ENCODE data around the gene ACSS2.

ACSS2 gene, protein sequence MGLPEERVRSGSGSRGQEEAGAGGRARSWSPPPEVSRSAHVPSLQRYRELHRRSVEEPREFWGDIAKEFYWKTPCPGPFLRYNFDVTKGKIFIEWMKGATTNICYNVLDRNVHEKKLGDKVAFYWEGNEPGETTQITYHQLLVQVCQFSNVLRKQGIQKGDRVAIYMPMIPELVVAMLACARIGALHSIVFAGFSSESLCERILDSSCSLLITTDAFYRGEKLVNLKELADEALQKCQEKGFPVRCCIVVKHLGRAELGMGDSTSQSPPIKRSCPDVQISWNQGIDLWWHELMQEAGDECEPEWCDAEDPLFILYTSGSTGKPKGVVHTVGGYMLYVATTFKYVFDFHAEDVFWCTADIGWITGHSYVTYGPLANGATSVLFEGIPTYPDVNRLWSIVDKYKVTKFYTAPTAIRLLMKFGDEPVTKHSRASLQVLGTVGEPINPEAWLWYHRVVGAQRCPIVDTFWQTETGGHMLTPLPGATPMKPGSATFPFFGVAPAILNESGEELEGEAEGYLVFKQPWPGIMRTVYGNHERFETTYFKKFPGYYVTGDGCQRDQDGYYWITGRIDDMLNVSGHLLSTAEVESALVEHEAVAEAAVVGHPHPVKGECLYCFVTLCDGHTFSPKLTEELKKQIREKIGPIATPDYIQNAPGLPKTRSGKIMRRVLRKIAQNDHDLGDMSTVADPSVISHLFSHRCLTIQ

GRCh38 chr20:34876406-34877282, at the start of gene ACSS2:
TSS of gene ACSS2 (plus strand) at chr20:34876612. CDS start at chr20:34876646, 34 bp downstream.
- DNase-seq: peak in 51 of 56 donors; percentile 79 to 100 (median 97)

DNA sequence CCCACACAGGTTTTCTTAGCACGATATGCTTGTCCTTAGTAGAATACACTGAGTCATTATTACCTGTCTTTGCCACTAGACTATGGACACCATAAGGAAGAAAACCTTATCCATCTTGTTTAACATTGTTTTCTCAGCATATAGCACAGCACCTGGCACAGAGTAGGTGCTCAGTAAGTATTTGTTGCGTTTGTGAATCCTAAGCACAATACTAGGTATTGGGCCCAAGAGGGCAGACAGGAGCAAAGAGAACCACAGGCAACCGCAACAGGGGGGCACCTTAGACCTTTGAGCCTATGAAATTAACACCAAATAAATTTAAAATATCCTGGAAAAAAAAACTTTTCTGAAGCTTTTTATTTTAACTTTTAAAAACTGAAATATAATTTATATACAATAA, 47.2 kb upstream of the ACSS2 start:
- DNase-seq: no peak

DNA sequence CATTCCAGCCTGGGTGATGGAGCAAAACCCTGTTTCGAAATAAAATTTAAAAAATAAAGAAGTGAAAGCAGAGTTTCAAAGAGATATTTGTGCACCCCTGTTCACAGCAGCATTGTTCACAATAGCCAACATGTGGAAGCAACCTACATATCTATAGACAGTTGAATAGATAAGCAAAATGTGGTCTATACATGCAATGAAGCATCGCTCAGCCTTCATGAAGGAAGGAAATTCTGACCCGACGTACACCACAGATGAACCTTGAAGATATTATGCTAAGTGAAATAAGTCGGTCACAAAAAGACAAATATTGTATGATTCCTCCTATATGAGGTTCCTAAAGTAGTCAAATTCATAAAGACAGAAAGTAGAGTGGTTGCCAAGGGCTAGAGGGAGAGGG, 44.5 kb upstream of the ACSS2 start:
- DNase-seq: no peak

DNA sequence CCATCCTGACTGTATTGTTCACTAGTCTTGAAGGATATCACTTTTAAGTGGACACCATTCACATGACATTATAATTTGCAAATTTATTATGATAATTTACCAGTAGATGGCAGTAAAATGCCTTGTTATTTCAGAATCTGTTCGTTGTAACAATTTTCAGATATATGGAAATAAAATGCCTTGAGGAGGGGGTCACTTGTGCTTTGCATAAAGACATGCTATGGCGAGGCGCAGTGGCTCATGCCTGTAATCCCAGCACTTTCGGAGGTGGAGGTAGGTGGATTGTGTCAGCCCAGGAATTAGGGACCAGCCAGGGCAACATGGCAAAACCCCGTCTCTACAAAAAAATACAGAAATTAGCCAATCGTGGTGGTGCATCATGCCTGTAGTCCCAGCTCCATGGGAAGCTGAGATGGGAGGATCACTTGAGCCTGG, 41.9 kb upstream of the ACSS2 start:
- DNase-seq: peak in 1 of 56 donors; percentile 3

DNA sequence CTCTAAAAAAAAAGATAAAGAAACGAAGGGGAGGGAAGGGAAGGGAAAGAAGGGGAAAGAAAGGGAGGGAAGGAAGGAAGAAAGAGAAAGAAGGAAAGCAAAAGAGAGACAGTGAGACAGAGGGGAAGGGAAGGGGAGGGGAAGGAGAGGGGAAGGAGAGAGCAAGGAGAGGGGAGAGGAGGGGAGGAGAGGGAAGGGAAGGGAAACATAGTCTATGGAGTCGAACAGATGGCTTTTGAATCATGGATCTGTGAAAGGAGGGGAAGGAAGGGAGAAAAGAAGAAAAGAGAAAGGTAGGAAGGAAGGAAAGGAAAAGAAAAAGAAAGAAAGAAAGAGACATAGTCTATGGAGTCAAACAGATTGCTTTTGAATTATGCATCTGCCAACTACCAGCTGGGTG, 34.3 kb upstream of the ACSS2 start:
- DNase-seq: no peak

DNA sequence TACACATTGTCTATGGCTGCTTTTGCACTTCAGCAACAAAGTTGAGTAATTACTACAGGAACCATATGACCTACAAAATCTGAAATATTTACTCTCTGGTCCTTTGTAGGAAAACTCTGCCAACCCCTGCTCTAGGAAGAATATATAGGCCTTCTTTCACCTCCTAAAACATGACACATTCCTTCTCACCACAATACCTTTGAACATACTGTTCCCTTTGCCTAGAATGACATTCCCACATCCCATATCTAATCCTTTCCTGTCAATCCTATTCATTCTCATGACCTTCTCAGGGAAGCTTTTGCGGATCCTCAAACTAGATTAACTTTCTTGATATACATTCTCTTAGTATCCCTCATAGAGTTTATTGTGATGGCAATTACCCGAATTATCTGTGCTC, 33.0 kb upstream of the ACSS2 start:
- DNase-seq: no peak

GRCh38 chr20:34848597-34848996, 27.8 kb upstream of the ACSS2 start:
- DNase-seq: no peak

DNA sequence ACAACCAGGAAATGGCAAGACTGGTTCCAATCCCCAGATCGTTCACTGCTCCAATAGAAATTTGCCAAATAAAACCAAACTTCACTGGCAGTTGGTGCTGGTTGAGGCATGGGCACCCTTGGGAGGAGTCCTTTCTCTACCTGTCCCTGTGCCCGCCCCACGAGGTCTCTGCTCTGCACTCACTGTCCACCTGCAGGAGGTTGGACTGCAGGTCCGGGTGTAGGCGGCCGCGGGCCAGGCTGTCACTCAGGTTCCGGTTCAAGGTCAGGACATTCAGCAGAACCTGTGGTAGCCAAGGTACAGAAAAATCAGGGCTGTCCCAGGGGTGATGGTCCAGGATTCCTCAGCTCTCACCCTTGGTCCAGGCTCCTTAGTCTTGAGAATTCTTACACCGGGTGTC, 26.6 kb upstream of the ACSS2 start:
- DNase-seq: no peak

DNA sequence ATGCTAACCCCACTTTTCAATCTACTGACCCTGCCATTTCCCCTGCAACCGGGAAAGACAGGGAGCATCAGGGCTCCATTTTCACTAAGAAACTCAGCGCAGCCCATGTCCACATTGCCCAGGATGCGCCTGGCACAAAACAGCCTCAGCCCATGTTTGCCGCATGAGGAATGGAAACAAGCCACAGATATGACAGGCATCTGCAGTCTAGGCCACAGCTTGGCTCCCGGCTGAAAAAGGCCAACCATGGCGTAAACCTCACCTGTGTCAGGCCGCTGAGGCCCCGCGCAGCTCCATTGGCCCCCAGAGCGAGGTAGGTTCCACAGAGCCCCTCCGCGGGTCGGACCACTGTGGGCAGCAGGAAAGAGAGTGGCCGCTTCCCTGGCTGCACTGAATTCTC, 25.4 kb upstream of the ACSS2 start:
- no peak for DNase-seq

- DNase-seq: no peak
These were observed 24.1 kb upstream of the ACSS2 start for GRCh38 chr20:34852298-34852697.

GRCh38 chr20:34859367-34859766, 17.0 kb upstream of the ACSS2 start:
- no peak for DNase-seq

DNA sequence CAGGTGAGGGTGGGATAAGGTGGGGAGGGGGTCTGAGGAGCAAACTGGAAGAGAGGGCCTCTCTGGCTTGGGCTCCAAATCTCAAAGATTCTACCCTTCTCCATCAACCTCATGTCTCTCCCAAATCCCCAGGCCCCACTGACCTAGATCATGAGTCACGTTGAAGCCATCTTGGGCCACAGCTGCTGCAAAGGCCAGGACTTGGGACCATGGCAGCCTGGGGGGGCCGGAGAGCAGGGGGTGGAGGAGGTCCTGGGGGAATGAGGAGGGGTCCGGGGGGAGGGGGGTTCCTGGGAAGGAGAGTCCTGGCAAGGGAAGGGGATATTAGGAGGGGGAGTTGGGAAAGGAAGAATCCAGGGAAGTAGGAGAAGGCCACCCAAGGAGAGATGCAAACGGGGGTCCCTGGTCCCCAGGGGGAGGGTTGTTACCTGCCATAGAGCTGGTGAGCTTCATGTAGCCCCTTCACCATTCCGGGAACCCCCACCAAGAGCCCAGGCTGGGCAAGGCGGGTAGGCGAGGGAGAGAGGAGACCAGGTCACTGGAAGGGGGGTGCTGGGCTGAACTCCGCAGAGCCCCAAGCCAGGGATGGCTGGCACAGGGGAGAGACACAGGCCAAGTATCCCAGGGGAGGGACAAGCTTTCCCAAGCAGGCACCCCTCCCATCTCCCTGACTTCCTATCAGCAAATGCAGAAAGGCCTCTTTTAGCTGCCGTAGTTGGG, 16.4 kb upstream of the ACSS2 start:
- no peak for DNase-seq

GRCh38 chr20:34861386-34862084, 14.9 kb upstream of the ACSS2 start:
- DNase-seq: no peak

DNA sequence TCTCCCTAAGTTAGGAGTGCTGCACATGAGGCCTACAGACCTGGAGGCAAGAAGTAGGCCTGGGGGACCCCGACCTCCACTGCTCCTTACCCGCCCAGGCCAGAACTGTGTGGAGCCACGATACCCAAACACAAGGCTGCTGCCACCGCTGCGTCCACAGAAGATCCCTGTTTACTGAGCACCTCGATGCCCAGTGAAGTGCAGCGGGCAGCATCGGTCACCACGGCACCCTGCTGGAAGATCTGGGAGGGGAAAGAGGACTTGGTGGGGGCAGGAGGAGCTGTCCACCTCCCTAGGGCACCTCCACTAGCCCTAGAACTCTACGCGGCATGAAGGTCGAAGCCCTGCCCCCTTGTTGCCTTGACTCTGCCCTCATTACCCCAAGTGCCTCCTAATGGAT, 13.7 kb upstream of the ACSS2 start:
- no peak for DNase-seq

DNA sequence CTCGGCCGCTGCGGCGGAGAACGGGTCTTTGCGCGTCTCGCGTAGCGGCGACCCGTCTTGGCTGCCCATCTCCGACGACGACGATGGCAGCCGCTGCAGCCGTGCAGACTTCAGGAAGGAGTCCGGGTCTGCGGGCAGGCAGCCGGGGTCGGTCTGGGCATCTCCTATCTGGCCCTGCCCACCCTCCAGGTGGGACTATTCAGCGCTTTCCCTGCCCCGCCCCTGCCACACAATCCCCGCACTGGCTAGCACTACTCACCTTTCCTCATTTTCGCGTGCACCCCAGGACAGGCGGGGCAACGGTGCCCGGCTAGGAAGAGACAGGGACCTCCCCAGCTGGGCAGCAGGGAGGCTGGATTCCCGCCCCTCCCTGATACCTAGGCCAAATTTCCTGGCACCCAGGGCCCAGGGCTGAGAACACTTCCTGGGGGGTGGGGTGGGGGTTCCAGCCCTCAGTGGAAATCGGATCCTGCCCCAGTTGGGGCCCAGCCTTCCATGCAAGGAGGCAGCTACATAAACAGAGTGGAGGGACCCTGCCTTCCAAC, 12.9 kb upstream of the ACSS2 start:
- no peak for DNase-seq

- no peak for DNase-seq
These were observed 12.2 kb upstream of the ACSS2 start for GRCh38 chr20:34864216-34864615.

- DNase-seq: peak in 19 of 56 donors; percentile 6 to 51 (median 17)
These were observed 5.0 kb upstream of the ACSS2 start for GRCh38 chr20:34871320-34871926.

- peak in 5 of 56 donors; percentile 3 to 51 (median 38) for DNase-seq
These were observed 4.3 kb upstream of the ACSS2 start for GRCh38 chr20:34871966-34872621.

- peak in 53 of 56 donors; percentile 28 to 88 (median 76) for DNase-seq
These were observed 3.7 kb upstream of the ACSS2 start, which contains the start of gene GGT7 for GRCh38 chr20:34872622-34873224. TSS of gene GGT7 (minus strand) at chr20:34872856. CDS start at chr20:34872815, 41 bp downstream.

Measured in nucleus accumbens (tissue), 56 donors.